Activated T-cell treated with anti-CD3 and anti-CD28 coated beads for 1 hour (primary cell): ENCODE measurements around the gene TAT.
A peak's percentile ranks its signal among the peaks of the same experiment; 100 is the strongest.
"Not testable (repeated sequence)": the region's sequence is repeated elsewhere in the genome, so short reads cannot be mapped to it uniquely, and the experiment has no call there.

ENCODE experiments used
- DNase-seq: peaks from one replicate; pipeline ENCODE4 v3.0.0-alpha.2; 2020; ENCODE audit warnings: low read depth

The TAT gene

GRCh38 chr16:71576971-71577370, at the start of gene TAT:
TAT (minus strand) TSS chr16:71577092; CDS start chr16:71576415, 677 bp downstream.
- no peak for DNase-seq

- peak; percentile 11 for DNase-seq
These were observed 49.3 kb upstream of the TAT start, which contains the start of gene MARVELD3 for GRCh38 chr16:71626018-71626857. MARVELD3 (plus strand) TSS chr16:71626184; CDS start chr16:71626230, 46 bp downstream.

- DNase-seq, result no peak
These were observed 48.4 kb upstream of the TAT start for GRCh38 chr16:71625113-71625850.

GRCh38 chr16:71623597-71623996, 46.7 kb upstream of the TAT start:
- no peak for DNase-seq

- no peak for DNase-seq
These were observed 45.2 kb upstream of the TAT start for GRCh38 chr16:71622088-71622487.

GRCh38 chr16:71618429-71618828, 41.5 kb upstream of the TAT start:
- no peak for DNase-seq

- not testable (repeated sequence) for DNase-seq
These were observed 38.1 kb upstream of the TAT start for GRCh38 chr16:71614956-71615355.

GRCh38 chr16:71610936-71611871, 34.3 kb upstream of the TAT start:
- DNase-seq, result peak; percentile 76

GRCh38 chr16:71610447-71610846, 33.6 kb upstream of the TAT start:
- no peak for DNase-seq

- DNase-seq, result no peak
These were observed 32.2 kb upstream of the TAT start for GRCh38 chr16:71609066-71609465.

GRCh38 chr16:71600822-71601221, 23.9 kb upstream of the TAT start:
- no peak for DNase-seq

- DNase-seq, result not testable (repeated sequence)
These were observed 21.5 kb upstream of the TAT start for GRCh38 chr16:71598426-71598825.

GRCh38 chr16:71595340-71595826, 18.5 kb upstream of the TAT start:
- DNase-seq, result not testable (repeated sequence)

GRCh38 chr16:71594000-71594646, 17.2 kb upstream of the TAT start:
- no peak for DNase-seq

GRCh38 chr16:71593048-71593999, 16.4 kb upstream of the TAT start:
- no peak for DNase-seq

- no peak for DNase-seq
These were observed 15.0 kb upstream of the TAT start for GRCh38 chr16:71591917-71592316.

GRCh38 chr16:71590584-71590983, 13.7 kb upstream of the TAT start:
- no peak for DNase-seq

GRCh38 chr16:71590071-71590470, 13.2 kb upstream of the TAT start:
- DNase-seq, result not testable (repeated sequence)

- DNase-seq, result not testable (repeated sequence)
These were observed 12.4 kb upstream of the TAT start for GRCh38 chr16:71589334-71589733.

- DNase-seq, result no peak
These were observed 8.4 kb upstream of the TAT start for GRCh38 chr16:71585318-71585703.
